Caco-2 (cell line): ENCODE data around the gene CREBBP. TPM values are rescaled to one million over a fixed set of nuclear protein-coding genes. Genes with fewer than 3 reads are reported as not detected.

Source experiments
- BruUV-seq: library from RNA; stranded (reverse); fragments of 400-500 nt; replicated peaks from 2 replicates; lab custom pipeline; 2021; lab: Mats Ljungman, UMichigan
- CTCF ChIA-PET: fragments of 300-600 bp; sonication (Branson Sonifier 250); formaldehyde crosslinking; loops from one replicate; lab custom pipeline; 2022; ENCODE audit warnings: antibody characterized with exemption; lab: Charles Lee
- POLR2A ChIA-PET: fragments of 300-600 bp; sonication (Branson Sonifier 250); formaldehyde crosslinking; loops from one replicate; lab custom pipeline; 2022; ENCODE audit warnings: antibody characterized with exemption; lab: Charles Lee
- DNase-seq, 2 experiments: peaks; one replicate each; pipeline versions ENCODE4 v3.0.0 to v3.0.0-alpha.2; 2020 to 2022
- H3K27me3 ChIP-seq: replicated peaks from 2 replicates; pipeline ENCODE4 v1.6.0; 2011; ENCODE audit warnings: low read length; ENCODE audit not compliant: control insufficient read depth, insufficient read depth
- H3K36me3 ChIP-seq: 2 replicates; pipeline ENCODE4 v1.5.1; 2011; ENCODE audit warnings: low read length; ENCODE audit not compliant: control insufficient read depth, insufficient read depth
- H3K4me1 ChIP-seq: fragments of 250-450 bp; sonication (Bioruptor Pico); 2 replicates; pipeline ENCODE4 v1.5.1; 2020; ENCODE audit warnings: mild to moderate bottlenecking
- H3K4me3 ChIP-seq: 2 replicates; pipeline ENCODE4 v1.5.1; 2011; ENCODE audit warnings: low read depth, mild to moderate bottlenecking, control low read depth, low read length
- H3K9me3 ChIP-seq: fragments of 250-450 bp; sonication (Bioruptor Pico); 2 replicates; pipeline ENCODE4 v1.5.1; 2020; ENCODE audit warnings: mild to moderate bottlenecking, moderate library complexity
- H3K27ac Mint-ChIP-seq: one replicate; pipeline ENCODE4 v1.8.0; 2022; ENCODE audit warnings: mixed read lengths; ENCODE audit not compliant: unreplicated experiment
- H3K27me3 Mint-ChIP-seq: one replicate; pipeline ENCODE4 v1.8.0; 2022; ENCODE audit warnings: mixed read lengths; ENCODE audit not compliant: insufficient read depth, unreplicated experiment
- H3K36me3 Mint-ChIP-seq: one replicate; pipeline ENCODE4 v1.8.0; 2022; ENCODE audit warnings: mild to moderate bottlenecking, mixed read lengths; ENCODE audit not compliant: insufficient read depth, unreplicated experiment
- H3K4me1 Mint-ChIP-seq: one replicate; pipeline ENCODE4 v1.8.0; 2022; ENCODE audit warnings: low read depth, mixed read lengths; ENCODE audit not compliant: unreplicated experiment
- H3K4me3 Mint-ChIP-seq: one replicate; pipeline ENCODE4 v1.8.0; 2022; ENCODE audit warnings: mild to moderate bottlenecking, moderate library complexity, mixed read lengths; ENCODE audit not compliant: unreplicated experiment
- H3K9me3 Mint-ChIP-seq: one replicate; pipeline ENCODE4 v1.8.0; 2022; ENCODE audit warnings: mixed read lengths; ENCODE audit not compliant: unreplicated experiment
- intact Hi-C: fragments of 100-400 bp; cut with micrococcal nuclease; formaldehyde crosslinking; loops from one replicate; pipeline ENCODE4 v1.10.0; 2022; ENCODE audit not compliant: unreplicated experiment
- total RNA-seq: library from RNA; stranded (reverse); gene quantifications from 2 replicates; pipeline ENCODE4 v1.2.3, GENCODE V29; 2022
- TF ChIP-seq, protein P1 (sequence below), 2 experiments: fragments of 200-600 bp in 1 of 2; IDR thresholded peaks; 1 replicate in 1 of 2; 2 replicates in 1 of 2; pipeline versions ENCODE4 v1.5.1 to v1.8.0; 2011 to 2022; ENCODE audit warnings: antibody characterized with exemption in 1 of 2, control low read depth in 1 of 2, inconsistent platforms in 1 of 2, low read depth in 1 of 2, low read length in 1 of 2, mild to moderate bottlenecking in 1 of 2, moderate library complexity in 1 of 2; ENCODE audit not compliant: insufficient read depth in 1 of 2, severe bottlenecking in 1 of 2, unreplicated experiment in 1 of 2

The CREBBP gene
- total RNA-seq, 1 experiment from 2014 or later = 65.3 TPM

DNA sequence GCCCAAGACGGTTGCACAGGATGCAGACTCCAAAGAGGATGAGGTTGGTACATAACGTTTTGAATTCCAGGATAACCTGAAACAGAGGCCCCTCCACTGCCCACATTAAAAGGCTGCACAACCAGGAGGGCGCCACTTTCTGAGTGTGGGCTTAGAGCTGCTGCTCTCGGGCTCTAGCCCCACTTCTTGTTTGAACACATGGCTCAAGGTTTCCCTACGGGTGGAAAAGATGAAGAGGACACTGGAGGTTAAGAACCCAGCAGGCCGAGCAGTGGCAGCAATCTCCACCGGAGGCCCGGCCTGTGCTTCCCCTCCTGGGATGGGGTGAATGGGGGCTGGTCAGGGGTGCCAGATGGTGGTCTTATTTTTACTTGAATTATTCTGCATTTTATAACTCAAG lies 155.2 kb downstream of the CREBBP start:
- POLR2A ChIA-PET = no interaction called here
- no peaks in the 10 kb centered on the region for H3K9me3 ChIP-seq

DNA sequence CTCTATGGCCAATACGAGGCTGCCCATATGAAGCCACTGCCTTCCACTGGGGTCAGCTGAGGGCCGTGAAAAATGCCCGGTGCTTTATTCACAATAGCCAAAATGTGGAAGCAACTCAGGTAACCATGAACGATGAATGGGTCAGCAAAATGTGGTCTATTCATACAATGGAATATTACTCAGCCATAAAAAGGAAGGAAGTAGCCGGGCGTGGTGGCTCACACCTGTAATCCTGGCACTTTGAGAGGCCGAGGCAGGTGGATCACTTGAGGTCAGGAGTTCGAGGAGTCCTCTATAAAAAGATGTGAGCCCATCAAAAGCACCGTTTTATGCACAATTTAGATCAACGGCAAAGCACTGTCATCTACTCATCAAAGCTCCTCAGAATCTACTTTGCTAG lies 158.0 kb downstream of the CREBBP start:
- Mint-ChIP-seq H3K27me3 (no peaks in the 10 kb centered on the region), H3K36me3 (peaks cover 22% of the 10 kb centered on the region), H3K27ac (no peak overlapping the region), H3K4me1 (no peaks in the 10 kb centered on the region), H3K4me3 (no peak overlapping the region), H3K9me3 (no peaks in the 10 kb centered on the region)
- ChIA-PET CTCF (no interaction called here), POLR2A (no interaction called here)
- intact Hi-C loops = no loop called here
- TF ChIP-seq, protein P1, sequence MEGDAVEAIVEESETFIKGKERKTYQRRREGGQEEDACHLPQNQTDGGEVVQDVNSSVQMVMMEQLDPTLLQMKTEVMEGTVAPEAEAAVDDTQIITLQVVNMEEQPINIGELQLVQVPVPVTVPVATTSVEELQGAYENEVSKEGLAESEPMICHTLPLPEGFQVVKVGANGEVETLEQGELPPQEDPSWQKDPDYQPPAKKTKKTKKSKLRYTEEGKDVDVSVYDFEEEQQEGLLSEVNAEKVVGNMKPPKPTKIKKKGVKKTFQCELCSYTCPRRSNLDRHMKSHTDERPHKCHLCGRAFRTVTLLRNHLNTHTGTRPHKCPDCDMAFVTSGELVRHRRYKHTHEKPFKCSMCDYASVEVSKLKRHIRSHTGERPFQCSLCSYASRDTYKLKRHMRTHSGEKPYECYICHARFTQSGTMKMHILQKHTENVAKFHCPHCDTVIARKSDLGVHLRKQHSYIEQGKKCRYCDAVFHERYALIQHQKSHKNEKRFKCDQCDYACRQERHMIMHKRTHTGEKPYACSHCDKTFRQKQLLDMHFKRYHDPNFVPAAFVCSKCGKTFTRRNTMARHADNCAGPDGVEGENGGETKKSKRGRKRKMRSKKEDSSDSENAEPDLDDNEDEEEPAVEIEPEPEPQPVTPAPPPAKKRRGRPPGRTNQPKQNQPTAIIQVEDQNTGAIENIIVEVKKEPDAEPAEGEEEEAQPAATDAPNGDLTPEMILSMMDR (IDR thresholded peaks at IDR 0.05; ENCODE audit: insufficient read depth in 1 of 2, low read depth in 1 of 2, low read length in 1 of 2, severe bottlenecking in 1 of 2, unreplicated experiment in 1 of 2) = no peak
- Histone ChIP-seq H3K27me3 (no peaks in the 10 kb centered on the region), H3K36me3 (no peaks in the 10 kb centered on the region), H3K9me3 (no peaks in the 10 kb centered on the region), H3K4me3 (no peak overlapping the region), H3K4me1 (0 out of 2 replicates have a peak, but pooled peaks cover 3% of the 10 kb centered on the region)
- BruUV-seq = no TSS peak
- DNase-seq = no peak

More for the DNA sequence above, 155.2 kb downstream of the CREBBP start:
- Histone ChIP-seq H3K36me3 (no peaks in the 10 kb centered on the region), H3K4me3 (no peak overlapping the region), H3K4me1 (no peaks in the 10 kb centered on the region), H3K27me3 (no peaks in the 10 kb centered on the region)
- Mint-ChIP-seq H3K4me3 (no peak overlapping the region), H3K27ac (no peak overlapping the region), H3K4me1 (no peaks in the 10 kb centered on the region), H3K9me3 (no peaks in the 10 kb centered on the region), H3K36me3 (peaks cover 43% of the 10 kb centered on the region), H3K27me3 (no peaks in the 10 kb centered on the region)
- BruUV-seq = no TSS peak
- no peak for DNase-seq
- CTCF ChIA-PET = no interaction called here
- intact Hi-C loops = no loop called here
- TF ChIP-seq, protein P1 (IDR thresholded peaks at IDR 0.05; ENCODE audit: insufficient read depth in 1 of 2, low read depth in 1 of 2, low read length in 1 of 2, severe bottlenecking in 1 of 2, unreplicated experiment in 1 of 2) = no peak

DNA sequence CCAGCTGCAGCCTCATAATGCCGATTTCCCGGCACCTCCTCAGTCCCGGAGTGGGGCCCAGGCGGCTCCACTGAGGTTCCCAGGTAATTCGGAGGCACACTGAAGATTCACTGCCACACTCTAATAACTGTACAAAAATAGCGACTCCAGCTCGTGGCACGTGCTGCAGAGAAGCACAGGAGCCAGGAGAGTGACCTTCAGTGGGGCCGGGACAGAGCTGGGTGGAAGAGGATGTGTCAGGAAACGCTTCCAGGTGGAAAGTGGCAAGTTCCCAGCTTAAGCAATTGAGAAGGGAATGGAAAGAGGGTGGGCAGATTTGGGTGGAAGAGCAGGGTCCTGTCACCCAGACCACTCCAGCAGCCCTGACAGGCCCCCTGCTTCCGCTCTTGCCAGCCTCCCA lies 160.1 kb downstream of the CREBBP start:
- CTCF ChIA-PET = no interaction called here

More for the DNA sequence above, 160.1 kb downstream of the CREBBP start:
- no peaks in the 10 kb centered on the region for H3K9me3 Mint-ChIP-seq
- no peak overlapping the region for H3K27ac Mint-ChIP-seq
- peaks cover 13% of the 10 kb centered on the region for H3K36me3 Mint-ChIP-seq
- peak overlapping the region; percentile 55 for H3K4me3 Mint-ChIP-seq
- no peaks in the 10 kb centered on the region for H3K4me1 Mint-ChIP-seq
- Histone ChIP-seq H3K36me3 (no peaks in the 10 kb centered on the region), H3K9me3 (no peaks in the 10 kb centered on the region), H3K4me3 (no peak overlapping the region), H3K4me1 (peaks cover 9% of the 10 kb centered on the region; the same call in 1 of the 2 replicates), H3K27me3 (no peaks in the 10 kb centered on the region)
- no TSS peak for BruUV-seq
- no peak for DNase-seq
- POLR2A ChIA-PET = no interaction called here
- H3K27me3 Mint-ChIP-seq = no peaks in the 10 kb centered on the region
- intact Hi-C loops = no loop called here
- TF ChIP-seq, protein P1 (IDR thresholded peaks at IDR 0.05; ENCODE audit: insufficient read depth in 1 of 2, low read depth in 1 of 2, low read length in 1 of 2, severe bottlenecking in 1 of 2, unreplicated experiment in 1 of 2) = no peak
